Stimulated activated CD4-positive, alpha-beta T cell treated with anti-CD3 and anti-CD28 coated beads, Interleukin-1b, Interleukin-23, amount 100 ng/mL, for 1 hour (primary cell): Measurements from ENCODE around the gene RTF2.

ENCODE experiments used
- DNase-seq, 2 donors: peaks; one replicate each; pipeline ENCODE4 v3.0.0-alpha.2; 2020; ENCODE audit warnings: low read depth in 2 of 2

The RTF2 gene

GRCh38 chr20:56468316-56469076 lies at the start of gene RTF2:
Gene RTF2, plus strand, starts transcription at chr20:56468627. Its CDS starts 71 bp downstream, at chr20:56468698.
- peak; percentile 86 to 95 for DNase-seq

GRCh38 chr20:56420028-56420427 lies 48.4 kb upstream of the RTF2 start:
- no peak for DNase-seq

- no peak for DNase-seq
Measured at GRCh38 chr20:56420940-56421688, 47.3 kb upstream of the RTF2 start.

- no peak for DNase-seq
Measured at GRCh38 chr20:56422076-56422823, 46.2 kb upstream of the RTF2 start.

- DNase-seq, result no peak
Measured at GRCh38 chr20:56422824-56423189, 45.6 kb upstream of the RTF2 start.

GRCh38 chr20:56423211-56423610 lies 45.2 kb upstream of the RTF2 start:
- no peak for DNase-seq

- no peak for DNase-seq
Measured at GRCh38 chr20:56423886-56424285, 44.5 kb upstream of the RTF2 start.

- no peak for DNase-seq
Measured at GRCh38 chr20:56424931-56425330, 43.5 kb upstream of the RTF2 start.

GRCh38 chr20:56426026-56426425 lies 42.4 kb upstream of the RTF2 start:
- DNase-seq, result no peak

- no peak for DNase-seq
Measured at GRCh38 chr20:56426926-56427325, 41.5 kb upstream of the RTF2 start.

GRCh38 chr20:56427797-56428196 lies 40.6 kb upstream of the RTF2 start:
- no peak for DNase-seq

- no peak for DNase-seq
Measured at GRCh38 chr20:56428410-56428809, 40.0 kb upstream of the RTF2 start.

GRCh38 chr20:56428881-56429280 lies 39.5 kb upstream of the RTF2 start:
- no peak for DNase-seq

GRCh38 chr20:56429502-56429901 lies 38.9 kb upstream of the RTF2 start:
- peak in 1 of 2 donors; percentile 21 for DNase-seq

- no peak for DNase-seq
Measured at GRCh38 chr20:56429941-56430340, 38.5 kb upstream of the RTF2 start.

- DNase-seq, result no peak
Measured at GRCh38 chr20:56430461-56430860, 38.0 kb upstream of the RTF2 start.

- no peak for DNase-seq
Measured at GRCh38 chr20:56430957-56431356, 37.5 kb upstream of the RTF2 start.

- DNase-seq, result no peak
Measured at GRCh38 chr20:56431471-56431870, 37.0 kb upstream of the RTF2 start.

GRCh38 chr20:56433221-56433879 lies 35.1 kb upstream of the RTF2 start:
- DNase-seq, result no peak

GRCh38 chr20:56433880-56434255 lies 34.6 kb upstream of the RTF2 start:
- no peak for DNase-seq

GRCh38 chr20:56437196-56437960 lies 31.0 kb upstream of the RTF2 start:
- DNase-seq, result no peak
